Activated CD8-positive, alpha-beta T cell treated with anti-CD3 and anti-CD28 coated beads for 36 hours (primary cell): Measurements from ENCODE around the gene ACTN4. TPM values are rescaled to one million over a fixed set of nuclear protein-coding genes. Genes with fewer than 3 reads are reported as not detected.

Experiments
- ATAC-seq: fragments of 200-7000 bp; cut with Tn5 transposase; one replicate; pipeline ENCODE4 v1.10.0; 2021; ENCODE audit warnings: mild to moderate bottlenecking, moderate library complexity
- CTCF ChIA-PET: fragments of 350-600 bp; sonication (Branson Sonifier 250); formaldehyde crosslinking; loops from one replicate; lab custom pipeline; 2021; ENCODE audit warnings: antibody characterized with exemption; lab: Charles Lee
- POLR2A ChIA-PET: fragments of 350-600 bp; sonication (Branson Sonifier 250); formaldehyde crosslinking; loops from one replicate; lab custom pipeline; 2021; ENCODE audit warnings: antibody characterized with exemption; lab: Charles Lee
- DNase-seq: peaks from one replicate; pipeline ENCODE4 v3.0.0-alpha.2; 2020
- H3K27ac Mint-ChIP-seq: one replicate; pipeline ENCODE4 v1.8.0; 2021; ENCODE audit warnings: mild to moderate bottlenecking, mixed read lengths
- H3K27me3 Mint-ChIP-seq: one replicate; pipeline ENCODE4 v1.8.0; 2021; ENCODE audit warnings: mixed read lengths
- H3K36me3 Mint-ChIP-seq: one replicate; pipeline ENCODE4 v1.8.0; 2021; ENCODE audit warnings: low read depth, mixed read lengths
- H3K4me1 Mint-ChIP-seq: one replicate; pipeline ENCODE4 v1.8.0; 2021; ENCODE audit warnings: low read depth, mixed read lengths
- H3K4me3 Mint-ChIP-seq: one replicate; pipeline ENCODE4 v1.8.0; 2021; ENCODE audit warnings: mild to moderate bottlenecking, moderate library complexity, mixed read lengths
- H3K9me3 Mint-ChIP-seq: one replicate; pipeline ENCODE4 v1.8.0; 2021; ENCODE audit warnings: mixed read lengths
- intact Hi-C: fragments of 100-400 bp; cut with micrococcal nuclease; formaldehyde crosslinking; loops from one replicate; pipeline ENCODE4 v1.10.0; 2022
- total RNA-seq, 2 experiments: library from RNA; stranded (reverse); gene quantifications; one replicate each; pipeline ENCODE4 v1.2.3, GENCODE V29; 2021
- TF ChIP-seq, protein P1 (sequence below): fragments of 200-600 bp; IDR thresholded peaks from one replicate; pipeline ENCODE4 v1.8.0; 2022; ENCODE audit warnings: antibody characterized with exemption, mild to moderate bottlenecking

Gene ACTN4
- total RNA-seq, 2 experiments from 2014 or later: 183 to 189 TPM

DNA sequence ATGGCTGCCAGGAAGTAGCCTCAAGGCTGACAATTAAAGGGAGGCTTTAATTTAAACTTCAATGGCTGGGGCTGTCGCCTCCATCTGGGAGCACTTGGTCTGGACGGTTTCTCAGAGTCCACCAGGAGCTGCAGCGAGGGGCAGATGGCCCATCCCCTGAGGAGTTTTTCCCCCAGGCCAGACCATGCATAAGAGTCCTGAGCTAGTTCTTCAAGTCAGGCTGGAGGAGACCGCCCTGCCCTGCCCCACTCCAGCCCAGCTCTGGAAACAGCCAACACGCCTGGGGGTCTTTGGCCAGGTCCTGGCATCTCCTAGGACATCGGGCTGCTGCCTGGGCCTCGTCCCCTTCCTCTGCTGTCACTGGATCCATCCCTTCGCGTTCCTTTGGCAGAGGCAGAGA, 5.3 kb upstream of the ACTN4 start:
- intact Hi-C loops: no loop called here
- no peak for DNase-seq
- ChIA-PET POLR2A (interaction anchor here (0.6 kb wide), 1 partner anchor 267 kb away, joined by 3 read pairs; no protein-coding TSS in a partner anchor), CTCF (no interaction called here)
- TF ChIP-seq, protein P1, sequence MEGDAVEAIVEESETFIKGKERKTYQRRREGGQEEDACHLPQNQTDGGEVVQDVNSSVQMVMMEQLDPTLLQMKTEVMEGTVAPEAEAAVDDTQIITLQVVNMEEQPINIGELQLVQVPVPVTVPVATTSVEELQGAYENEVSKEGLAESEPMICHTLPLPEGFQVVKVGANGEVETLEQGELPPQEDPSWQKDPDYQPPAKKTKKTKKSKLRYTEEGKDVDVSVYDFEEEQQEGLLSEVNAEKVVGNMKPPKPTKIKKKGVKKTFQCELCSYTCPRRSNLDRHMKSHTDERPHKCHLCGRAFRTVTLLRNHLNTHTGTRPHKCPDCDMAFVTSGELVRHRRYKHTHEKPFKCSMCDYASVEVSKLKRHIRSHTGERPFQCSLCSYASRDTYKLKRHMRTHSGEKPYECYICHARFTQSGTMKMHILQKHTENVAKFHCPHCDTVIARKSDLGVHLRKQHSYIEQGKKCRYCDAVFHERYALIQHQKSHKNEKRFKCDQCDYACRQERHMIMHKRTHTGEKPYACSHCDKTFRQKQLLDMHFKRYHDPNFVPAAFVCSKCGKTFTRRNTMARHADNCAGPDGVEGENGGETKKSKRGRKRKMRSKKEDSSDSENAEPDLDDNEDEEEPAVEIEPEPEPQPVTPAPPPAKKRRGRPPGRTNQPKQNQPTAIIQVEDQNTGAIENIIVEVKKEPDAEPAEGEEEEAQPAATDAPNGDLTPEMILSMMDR: no peak
- Mint-ChIP-seq H3K4me3 (no peak overlapping the region), H3K27me3 (no peaks in the 10 kb centered on the region), H3K27ac (no peak overlapping the region), H3K4me1 (peaks cover 7% of the 10 kb centered on the region), H3K9me3 (no peaks in the 10 kb centered on the region), H3K36me3 (peaks cover 1% of the 10 kb centered on the region)
- no peak for ATAC-seq

GRCh38 chr19:38644719-38645118, 2.7 kb upstream of the ACTN4 start:
- POLR2A ChIA-PET: no interaction called here
- intact Hi-C loops: loop anchor here (5.0 kb wide), 1 partner anchor 43 kb away; no protein-coding TSS in a partner anchor

DNA sequence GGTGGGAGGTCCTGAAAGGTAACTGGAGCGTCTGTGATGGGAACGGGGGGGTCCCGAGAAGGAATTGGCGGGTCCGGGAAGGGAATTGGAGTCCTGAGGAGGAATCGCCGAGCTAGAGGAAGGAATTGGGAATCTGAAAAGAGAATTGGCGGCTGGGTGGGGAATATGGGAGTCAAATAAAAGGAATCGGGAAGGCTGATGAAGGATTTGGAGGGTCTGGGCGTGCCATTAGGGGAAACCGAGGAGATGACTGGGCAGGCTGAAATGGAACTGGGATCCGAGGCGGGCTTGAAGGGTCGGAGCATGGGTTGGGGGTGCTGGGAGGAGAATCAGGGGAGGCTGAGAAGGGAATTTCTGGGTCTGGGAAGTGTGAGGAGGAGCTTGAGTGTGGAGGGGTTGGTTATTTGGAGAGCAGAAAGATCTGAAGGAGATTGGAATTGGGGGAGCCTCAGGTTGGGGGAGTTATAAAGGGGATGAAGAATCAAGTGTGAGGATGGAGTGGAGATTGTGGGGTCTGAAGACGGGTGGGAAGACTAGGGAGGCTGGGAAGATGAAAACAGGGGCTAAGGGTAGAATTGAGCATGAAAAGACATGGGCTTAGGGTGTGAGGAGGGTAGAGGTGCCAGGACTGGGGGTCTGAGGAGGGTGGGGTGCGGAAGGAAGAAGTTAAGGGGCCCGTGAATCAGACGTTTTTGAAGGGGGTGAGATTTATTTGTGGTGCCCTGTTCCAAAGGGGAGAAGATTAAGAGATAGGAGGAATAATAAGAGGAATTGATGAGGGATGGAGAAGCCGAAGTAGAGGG, 718 bp downstream of the ACTN4 start:
- CTCF ChIA-PET: interaction anchor here (1.0 to 2.5 kb wide), 9 partner anchors 10 to 282 kb away, joined by 3 to 16 read pairs (median 4); partner anchors contain the start of genes EIF3K, FAM98C, MRPS12 and SARS2
- Mint-ChIP-seq H3K4me1 (peaks cover 43% of the 10 kb centered on the region), H3K27ac (peak overlapping the region; percentile 87), H3K27me3 (peaks cover 10% of the 10 kb centered on the region), H3K4me3 (peak overlapping the region; percentile 97), H3K36me3 (peaks cover 13% of the 10 kb centered on the region), H3K9me3 (no peaks in the 10 kb centered on the region)
- no peak for ATAC-seq
- no peak for DNase-seq
- POLR2A ChIA-PET: interaction anchor here (1.0 to 2.0 kb wide), 6 partner anchors 11 to 229 kb away, joined by 3 to 5 read pairs (median 4); no protein-coding TSS in a partner anchor
- TF ChIP-seq, protein P1: no peak
- intact Hi-C loops: loop anchor here (5.0 kb wide), 1 partner anchor 39 kb away; no protein-coding TSS in a partner anchor

More at GRCh38 chr19:38644719-38645118, 2.7 kb upstream of the ACTN4 start:
- TF ChIP-seq, protein P1: no peak
- CTCF ChIA-PET: interaction anchor here (1.5 kb wide), 1 partner anchor 10 kb away, joined by 9 read pairs; no protein-coding TSS in a partner anchor
- no peak for ATAC-seq
- H3K9me3 Mint-ChIP-seq: no peaks in the 10 kb centered on the region
- H3K4me1 Mint-ChIP-seq: peaks cover 15% of the 10 kb centered on the region
- no peak for DNase-seq
- no peak overlapping the region for H3K27ac Mint-ChIP-seq
- H3K27me3 Mint-ChIP-seq: peaks cover 9% of the 10 kb centered on the region
- H3K4me3 Mint-ChIP-seq: no peak overlapping the region
- H3K36me3 Mint-ChIP-seq: peaks cover 8% of the 10 kb centered on the region

GRCh38 chr19:38648769-38649304, 1.4 kb downstream of the ACTN4 start:
- Mint-ChIP-seq H3K9me3 (no peaks in the 10 kb centered on the region), H3K27me3 (peaks cover 10% of the 10 kb centered on the region), H3K4me1 (peaks cover 49% of the 10 kb centered on the region), H3K36me3 (peaks cover 18% of the 10 kb centered on the region), H3K4me3 (peak overlapping the region; percentile 97), H3K27ac (peak overlapping the region; percentile 87)
- POLR2A ChIA-PET: interaction anchor here (1.1 to 2.0 kb wide), 5 partner anchors 16 to 262 kb away, joined by 3 to 5 read pairs (median 3); no protein-coding TSS in a partner anchor
- DNase-seq (no peak), ATAC-seq (no peak)
- CTCF ChIA-PET: interaction anchor here (1.2 to 2.5 kb wide), 4 partner anchors 12 to 281 kb away, joined by 4 to 16 read pairs (median 7); partner anchors contain the start of genes MRPS12 and SARS2
- TF ChIP-seq, protein P1: no peak
- intact Hi-C loops: loop anchor here (5.0 kb wide), 1 partner anchor 38 kb away; no protein-coding TSS in a partner anchor
